ENCODE measurements around the gene BLTP1. TPM values are rescaled to one million over a fixed set of nuclear protein-coding genes. Genes with fewer than 3 reads are reported as not detected.
"Not testable (repeated sequence)": the region's sequence is repeated elsewhere in the genome, so short reads cannot be mapped to it uniquely, and the experiment has no call there.

BLTP1 gene
- total RNA-seq (2014; rRNA removed; shearing (Covaris generic)): 12.1 and 13.0 TPM in 2 replicates
- 7.2 and 11.3 TPM in 2 replicates for polyA plus RNA-seq (2015; cell fraction: cytosol; rRNA removed)
- 65.0 and 70.4 TPM in 2 replicates for polyA plus RNA-seq (2015; cell fraction: nucleus; rRNA removed)

DNA sequence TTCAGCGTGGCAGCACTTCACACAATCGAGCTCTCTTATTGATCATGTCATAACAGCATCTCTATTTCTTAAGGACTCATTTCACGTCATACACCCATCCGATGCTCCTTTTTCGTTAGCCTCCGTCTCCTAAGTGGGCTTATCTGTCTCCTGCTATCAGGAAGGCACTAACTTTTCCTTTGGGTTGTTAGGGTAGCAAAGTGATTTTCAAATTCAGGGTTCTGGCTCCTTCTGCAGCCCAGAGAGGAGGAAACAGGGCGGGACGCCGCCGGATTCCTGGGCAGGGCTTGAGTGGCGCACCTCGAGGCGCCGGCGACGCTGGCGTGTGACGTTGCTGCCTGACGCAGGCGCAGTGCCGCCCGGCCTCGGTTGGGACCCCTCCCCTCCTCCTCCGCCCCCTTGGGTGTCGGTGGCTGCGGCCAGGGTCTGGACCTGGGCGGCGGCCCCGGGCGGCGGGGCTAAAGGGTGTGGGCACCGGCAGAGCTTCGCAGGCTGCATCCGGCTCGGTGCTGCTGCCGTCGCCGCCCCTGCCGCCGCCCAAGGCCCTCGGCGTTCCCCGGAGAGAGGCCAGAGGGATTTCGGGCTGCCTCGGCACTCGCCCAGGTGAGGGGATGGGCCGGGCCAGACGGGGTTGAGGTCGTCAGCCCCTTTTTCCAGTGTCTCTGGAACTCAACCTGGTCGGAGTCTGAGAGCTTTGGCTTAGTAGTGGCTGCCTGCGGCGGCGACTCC lies at the start of gene BLTP1:
Gene BLTP1, plus strand, starts transcription at position 350 of the 729 bp plus-strand sequence. CDS start 18,317 bp downstream, outside the sequence.
- DNase-seq (ENCODE audit: low read depth): peak; percentile 79

GRCh38 chr4:122104184-122104583 lies 47.9 kb upstream of the BLTP1 start:
- DNase-seq (ENCODE audit: low read depth): peak; percentile 34

GRCh38 chr4:122107680-122108079 lies 44.5 kb upstream of the BLTP1 start:
- no peak for DNase-seq (ENCODE audit: low read depth)

GRCh38 chr4:122110304-122110703 lies 41.8 kb upstream of the BLTP1 start:
- DNase-seq (ENCODE audit: low read depth): not testable (repeated sequence)

DNA sequence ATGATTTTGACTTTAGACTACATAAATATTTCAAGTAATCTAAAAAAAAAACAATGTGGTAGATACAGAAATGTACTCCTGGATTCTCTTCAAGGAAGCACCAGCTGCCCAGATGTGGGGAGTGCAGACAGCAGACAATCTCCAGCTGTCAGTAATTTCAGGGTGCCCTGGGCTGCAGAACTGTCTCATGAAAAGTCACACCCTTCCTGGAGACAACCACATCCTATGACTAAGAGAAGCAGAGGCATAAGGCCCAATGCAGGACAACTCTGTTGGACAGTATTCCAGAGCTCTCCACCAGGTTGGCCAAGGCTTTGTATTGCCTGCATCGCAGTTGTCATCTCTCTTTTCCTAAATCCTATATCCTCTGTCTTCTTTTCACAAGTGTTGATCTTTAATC lies 34.4 kb upstream of the BLTP1 start:
- peak; percentile 87 for DNase-seq (ENCODE audit: low read depth)

DNA sequence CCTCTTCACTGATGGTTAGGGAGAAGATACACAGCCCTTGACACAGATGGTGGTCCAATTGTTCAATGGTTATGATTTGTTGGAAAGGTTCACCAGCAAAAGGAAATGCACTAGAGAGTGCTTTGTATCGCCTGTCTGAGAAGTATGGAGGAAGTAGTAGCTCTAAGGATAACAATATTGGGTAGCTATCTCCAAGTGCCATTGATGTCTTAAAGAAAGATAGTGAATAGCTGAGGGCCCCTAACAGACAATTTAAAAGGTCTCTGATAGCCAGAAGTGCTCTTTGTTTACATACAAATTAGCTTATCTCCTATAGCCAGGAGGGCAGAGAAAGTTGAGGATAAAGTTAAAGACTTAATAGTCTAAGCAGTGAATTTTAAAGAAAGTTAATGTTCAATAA lies 33.9 kb upstream of the BLTP1 start:
- DNase-seq (ENCODE audit: low read depth): no peak

- peak; percentile 61 for DNase-seq (ENCODE audit: low read depth)
These were observed 32.4 kb upstream of the BLTP1 start for GRCh38 chr4:122119739-122120138.

DNA sequence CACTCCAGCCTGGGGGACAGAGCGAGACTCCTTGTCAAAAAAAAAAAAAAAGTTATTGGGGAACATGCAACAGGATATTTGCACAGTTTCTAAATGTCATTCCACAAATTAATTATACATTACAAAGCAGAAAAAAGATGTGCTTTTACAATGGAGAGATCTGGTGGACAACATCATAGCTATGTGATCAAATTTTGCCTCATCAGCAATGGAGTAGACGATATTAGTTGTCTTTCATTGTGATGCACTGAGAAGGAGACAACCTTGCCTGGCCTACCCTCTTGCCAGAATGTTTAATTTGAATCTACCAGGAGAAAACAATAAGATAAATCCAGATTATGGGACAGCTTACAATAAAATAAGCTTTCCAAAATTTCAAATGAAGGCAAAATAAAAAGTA lies 30.5 kb upstream of the BLTP1 start:
- DNase-seq (ENCODE audit: low read depth): no peak

- DNase-seq (ENCODE audit: low read depth): no peak
These were observed 30.0 kb upstream of the BLTP1 start for GRCh38 chr4:122122083-122122482.

- no peak for DNase-seq (ENCODE audit: low read depth)
These were observed 23.1 kb upstream of the BLTP1 start for GRCh38 chr4:122129061-122129460.

DNA sequence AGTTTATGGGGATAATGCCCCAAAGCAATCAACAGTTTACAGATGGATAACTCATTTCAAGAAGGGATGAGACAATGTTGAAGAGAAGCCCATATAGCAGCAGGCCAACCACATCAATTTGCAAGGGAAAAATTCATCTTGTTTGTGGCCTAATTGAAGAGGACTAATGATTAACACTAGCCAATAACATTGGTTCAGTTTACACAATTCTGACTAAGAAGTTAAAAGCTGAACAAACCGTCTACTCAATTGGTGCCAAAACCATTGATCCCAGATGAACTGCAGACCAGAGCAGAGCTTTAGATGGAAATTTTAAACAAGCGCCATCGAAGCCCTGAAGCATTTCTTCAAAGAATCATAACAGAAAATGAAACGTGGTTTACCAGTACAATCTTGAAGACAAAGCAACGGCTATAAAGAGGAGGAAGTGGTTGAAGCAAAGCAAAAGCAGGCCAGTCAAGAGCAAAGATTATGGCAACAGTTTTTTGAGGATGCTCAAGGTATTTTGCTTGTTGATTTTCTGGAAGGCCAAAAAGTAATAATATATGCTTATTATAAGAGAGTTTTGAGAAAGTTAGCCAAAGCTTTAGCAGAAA lies 20.5 kb upstream of the BLTP1 start:
- DNase-seq (ENCODE audit: low read depth): no peak

GRCh38 chr4:122132891-122133290 lies 19.2 kb upstream of the BLTP1 start:
- DNase-seq (ENCODE audit: low read depth): no peak

DNA sequence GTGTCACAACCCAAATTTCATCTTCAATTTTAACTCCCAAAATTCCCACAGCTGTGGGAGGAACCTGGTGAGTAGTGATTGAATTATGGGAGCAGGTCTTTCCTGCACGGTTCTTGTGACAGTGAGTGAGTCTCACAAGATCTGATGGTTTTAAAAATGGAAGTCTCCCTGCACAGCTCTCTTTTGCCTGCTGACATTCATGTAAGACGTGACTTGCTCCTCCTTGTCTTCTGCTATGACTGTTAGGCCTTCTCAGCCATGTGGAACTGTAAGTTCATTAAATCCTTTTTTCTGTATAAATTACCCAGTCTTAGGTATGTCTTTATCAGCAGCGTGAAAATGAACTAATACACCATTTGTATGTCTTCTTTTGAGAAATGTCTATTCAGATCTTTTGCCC lies 13.0 kb upstream of the BLTP1 start:
- no peak for DNase-seq (ENCODE audit: low read depth)

- no peak for DNase-seq (ENCODE audit: low read depth)
These were observed 11.3 kb upstream of the BLTP1 start for GRCh38 chr4:122140834-122141233.

GRCh38 chr4:122142687-122143086 lies 9.4 kb upstream of the BLTP1 start:
- no peak for DNase-seq (ENCODE audit: low read depth)

- DNase-seq (ENCODE audit: low read depth): no peak
These were observed 5.5 kb upstream of the BLTP1 start for GRCh38 chr4:122146652-122147051.

DNA sequence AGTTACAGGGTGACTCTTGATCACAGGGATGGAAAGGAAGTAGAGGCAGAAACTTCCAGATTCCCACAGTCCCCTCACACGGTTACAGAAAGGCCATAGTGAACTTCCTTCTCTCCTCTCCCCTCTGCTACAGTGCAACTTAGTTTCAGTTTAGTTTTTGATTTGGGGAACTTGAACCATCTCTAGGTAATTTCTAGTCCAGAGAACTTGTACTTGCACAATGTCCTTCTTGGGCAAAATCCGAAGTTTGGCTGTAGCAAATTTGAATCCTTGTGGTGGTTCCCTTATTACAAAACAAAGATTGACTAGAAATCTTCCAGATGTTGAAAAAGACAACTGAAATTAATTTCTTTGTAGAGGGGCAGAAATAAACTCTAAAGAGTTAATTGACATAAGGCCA lies 1.2 kb upstream of the BLTP1 start:
- no peak for DNase-seq (ENCODE audit: low read depth)

GRCh38 chr4:122152711-122153226 lies 638 bp downstream of the BLTP1 start:
- DNase-seq (ENCODE audit: low read depth): peak; percentile 37

- peak; percentile 17 for DNase-seq (ENCODE audit: low read depth)
These were observed 4.7 kb downstream of the BLTP1 start for GRCh38 chr4:122156819-122157218.

DNA sequence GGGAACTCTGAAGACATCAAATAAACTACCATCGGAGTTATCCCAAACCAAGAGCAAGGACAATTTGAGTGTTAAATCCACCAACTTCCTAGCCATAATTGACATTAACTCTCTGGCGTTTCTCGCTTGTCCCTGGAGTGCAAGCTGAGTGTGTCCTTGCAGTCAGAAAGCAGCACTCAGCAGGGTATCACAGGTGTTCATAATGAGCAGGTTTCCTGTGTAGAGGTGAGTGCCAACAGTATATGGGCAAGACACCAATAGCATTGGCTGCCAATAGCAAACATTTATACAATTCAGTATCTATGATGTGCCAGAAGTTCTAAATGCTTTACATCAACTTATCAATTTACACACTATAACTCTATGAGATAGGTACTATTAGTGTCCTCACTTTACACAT lies 11.2 kb downstream of the BLTP1 start:
- DNase-seq (ENCODE audit: low read depth): no peak

DNA sequence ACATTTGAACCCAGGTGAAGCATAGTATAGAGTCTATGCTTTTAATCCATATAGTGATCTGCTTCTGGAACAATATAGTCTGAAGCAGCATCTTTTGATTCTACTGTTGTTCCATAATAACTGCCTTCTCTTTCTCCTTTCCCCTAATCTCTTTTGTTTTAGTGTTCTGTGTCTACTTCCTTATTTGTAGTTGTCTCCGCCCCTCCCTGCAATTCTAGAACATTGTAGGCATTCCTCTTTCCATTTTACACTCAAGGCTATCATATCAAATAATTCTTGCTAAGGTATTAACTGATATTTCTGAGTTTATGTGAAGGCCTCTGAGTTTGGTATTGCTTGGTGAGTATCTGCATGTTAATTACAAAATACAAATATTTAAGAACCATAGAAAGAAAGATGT lies 11.6 kb downstream of the BLTP1 start:
- no peak for DNase-seq (ENCODE audit: low read depth)

DNA sequence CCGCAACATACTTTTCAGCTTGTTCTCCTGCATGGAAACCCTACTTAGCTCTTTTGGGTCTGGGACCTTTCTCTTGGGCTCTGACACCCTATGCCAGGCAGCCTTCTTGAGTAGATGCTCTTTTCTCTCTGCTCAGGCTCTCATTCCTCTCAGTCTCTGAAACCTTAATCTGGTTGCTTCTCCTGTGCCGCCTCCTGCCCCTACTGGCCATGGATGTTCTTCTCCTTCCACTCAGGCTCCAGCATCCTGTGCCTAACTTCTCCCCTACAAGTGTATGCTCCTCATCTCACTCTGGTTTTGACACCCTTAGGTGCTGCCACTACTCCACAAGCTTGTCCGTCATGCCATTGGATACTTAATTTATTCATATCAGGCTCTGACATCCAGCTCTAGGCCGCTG lies 15.2 kb downstream of the BLTP1 start:
- DNase-seq (ENCODE audit: low read depth): no peak

- DNase-seq (ENCODE audit: low read depth): no peak
These were observed 18.6 kb downstream of the BLTP1 start for GRCh38 chr4:122170775-122171174.

Measured in HT1080 (cell line).